ENCODE measurements around the gene ATF4. TPM values are rescaled to one million over a fixed set of nuclear protein-coding genes. Genes with fewer than 3 reads are reported as not detected.

The ATF4 gene
- total RNA-seq, 6 donors from 2014 or later: 255 to 402 (median 364) TPM

- 88 to 95% methylated on average over 6 of the region's 6 CpGs for WGBS, 2 donors
- ATAC-seq (ENCODE audit: low FRiP score in 2 of 2): no peak
Measured at GRCh38 chr22:39491696-39492095, 28.7 kb upstream of the ATF4 start.

DNA sequence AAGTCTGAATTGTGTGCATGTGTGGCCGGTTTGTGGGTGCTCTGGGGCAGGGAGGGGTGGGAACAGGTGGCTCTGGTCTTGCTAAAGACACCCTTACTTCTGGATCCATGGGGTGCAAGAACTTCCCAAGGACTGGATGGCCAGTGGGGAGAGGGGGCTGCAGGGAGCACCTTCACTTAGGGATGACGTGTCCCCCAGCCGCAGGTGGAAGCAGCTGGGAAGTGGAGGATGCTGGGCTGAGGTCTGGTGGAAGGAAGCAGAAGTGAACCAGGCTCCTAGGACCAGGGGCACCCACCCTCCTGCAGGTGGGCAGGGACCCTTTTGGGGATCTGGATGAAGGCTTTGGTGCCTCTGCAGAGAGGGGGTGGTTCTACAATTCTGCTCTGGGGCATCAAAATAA lies 28.2 kb upstream of the ATF4 start:
- no peak for TF ChIP-seq CTCF (IDR thresholded peaks at IDR 0.05)
- no peak for TF ChIP-seq EP300 (IDR thresholded peaks at IDR 0.05)
- no peak for TF ChIP-seq POLR2AphosphoS5 (IDR thresholded peaks at IDR 0.05)
- no peak for TF ChIP-seq POLR2A (IDR thresholded peaks at IDR 0.05)
- no peaks in the 10 kb centered on the region for H3K9me3 ChIP-seq
- no peak overlapping the region for H3K27ac ChIP-seq
- ATAC-seq (ENCODE audit: low FRiP score in 2 of 2) (no peak), DNase-seq (no peak)
- H3K36me3 ChIP-seq: peaks cover 0 to 11% (median 2%) of the 10 kb centered on the region in 4 donors
- WGBS, 2 donors: 69 to 77% methylated on average over 3 of the region's 3 CpGs
- H3K27me3 ChIP-seq: no peaks in the 10 kb centered on the region
- H3K4me1 ChIP-seq: peaks cover 7 to 24% (median 15%) of the 10 kb centered on the region in 4 donors
- no peak overlapping the region for H3K4me3 ChIP-seq

More at GRCh38 chr22:39491696-39492095, 28.7 kb upstream of the ATF4 start:
- no peaks in the 10 kb centered on the region for H3K9me3 ChIP-seq
- H3K36me3 ChIP-seq: peaks cover 0 to 11% (median 2%) of the 10 kb centered on the region in 4 donors
- DNase-seq: no peak
- H3K4me3 ChIP-seq: no peak overlapping the region
- no peaks in the 10 kb centered on the region for H3K27me3 ChIP-seq
- TF ChIP-seq POLR2AphosphoS5 (IDR thresholded peaks at IDR 0.05) (no peak), POLR2A (IDR thresholded peaks at IDR 0.05) (no peak), CTCF (IDR thresholded peaks at IDR 0.05) (no peak), EP300 (IDR thresholded peaks at IDR 0.05) (no peak)
- H3K4me1 ChIP-seq: peaks cover 6 to 24% (median 15%) of the 10 kb centered on the region in 4 donors
- no peak overlapping the region for H3K27ac ChIP-seq

DNA sequence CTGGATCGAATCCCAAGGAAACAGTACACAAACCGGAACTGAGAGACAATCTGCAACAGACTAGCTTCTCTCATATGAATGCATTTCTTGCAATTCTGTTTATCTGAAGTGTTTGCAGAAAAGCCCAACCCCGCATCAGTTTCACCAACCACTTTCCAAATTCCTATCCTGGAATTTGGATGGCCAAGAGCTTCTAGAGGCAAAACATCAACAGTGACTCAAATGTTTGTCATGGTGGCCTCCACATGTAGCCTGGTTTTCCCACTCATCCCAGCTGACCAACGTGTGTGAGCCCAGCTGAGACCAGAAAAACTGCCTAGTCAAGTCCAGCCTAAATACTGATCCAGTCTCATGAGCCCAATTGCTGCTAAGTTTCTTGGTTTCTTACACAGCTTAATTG lies 26.6 kb upstream of the ATF4 start:
- Histone ChIP-seq H3K27me3 (no peaks in the 10 kb centered on the region), H3K4me1 (peaks cover 11 to 24% (median 17%) of the 10 kb centered on the region in 4 donors), H3K36me3 (no peaks in the 10 kb centered on the region), H3K27ac (peak overlapping the region in 1 of 4 donors; percentile 37), H3K4me3 (no peak overlapping the region), H3K9me3 (no peaks in the 10 kb centered on the region)
- DNase-seq: no peak
- no peak for TF ChIP-seq POLR2A (IDR thresholded peaks at IDR 0.05)
- no peak for TF ChIP-seq POLR2AphosphoS5 (IDR thresholded peaks at IDR 0.05)
- TF ChIP-seq EP300 (IDR thresholded peaks at IDR 0.05): no peak
- TF ChIP-seq CTCF (IDR thresholded peaks at IDR 0.05): no peak
- no peak for ATAC-seq (ENCODE audit: low FRiP score in 2 of 2)
- WGBS, 2 donors: 52 to 62% methylated on average over 4 of the region's 4 CpGs

DNA sequence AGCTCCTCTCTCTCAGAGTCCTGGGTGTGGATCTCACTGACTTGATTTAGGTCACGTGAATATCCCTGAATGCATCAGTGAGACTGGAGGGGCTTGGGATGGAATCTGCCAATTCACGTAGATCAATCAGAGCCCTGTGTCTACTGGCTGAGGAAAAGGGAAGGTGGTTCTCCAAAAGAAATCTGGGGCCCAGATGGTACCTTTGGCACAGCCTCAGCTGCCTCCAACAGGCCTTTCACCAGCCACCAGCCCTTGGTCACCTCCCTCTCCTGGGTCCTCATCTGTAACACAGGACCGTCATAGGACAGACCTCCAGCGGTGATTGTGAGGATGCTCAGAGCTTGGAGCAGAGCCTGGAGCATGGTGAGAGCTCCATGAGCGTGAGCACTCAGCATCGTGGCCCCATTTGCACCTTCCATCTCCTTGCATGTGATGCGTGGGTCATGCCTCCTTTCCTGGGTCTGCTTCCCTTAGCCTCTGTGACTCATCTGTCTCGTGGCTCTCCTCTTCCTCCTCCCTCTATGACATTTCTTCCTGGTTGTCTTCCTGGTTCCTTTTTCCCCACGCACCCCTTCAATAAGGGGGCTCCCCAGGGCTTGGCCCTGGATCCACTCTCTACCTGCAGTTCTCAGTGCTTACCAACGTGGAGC lies 25.8 kb upstream of the ATF4 start:
- ATAC-seq (ENCODE audit: low FRiP score in 2 of 2): no peak
- Histone ChIP-seq H3K27ac (peak overlapping the region in 2 of 4 donors; percentile 37 to 48), H3K4me1 (peaks cover 13 to 24% (median 17%) of the 10 kb centered on the region in 4 donors)

More for the DNA sequence above, 25.8 kb upstream of the ATF4 start:
- H3K9me3 ChIP-seq: no peaks in the 10 kb centered on the region
- no peak overlapping the region for H3K4me3 ChIP-seq
- 75 to 81% methylated on average over 8 to 10 of the region's 10 CpGs for WGBS, 2 donors
- H3K36me3 ChIP-seq: no peaks in the 10 kb centered on the region
- TF ChIP-seq CTCF (IDR thresholded peaks at IDR 0.05) (no peak), POLR2AphosphoS5 (IDR thresholded peaks at IDR 0.05) (no peak), EP300 (IDR thresholded peaks at IDR 0.05) (peak in 1 of 4 donors; percentile 55), POLR2A (IDR thresholded peaks at IDR 0.05) (no peak)
- no peaks in the 10 kb centered on the region for H3K27me3 ChIP-seq
- peak in 1 of 2 donors; percentile 64 for DNase-seq
